Subcutaneous abdominal adipose tissue (tissue), 5 donors: ENCODE data around the gene PTPRM.
"Not testable (repeated sequence)": the region's sequence is repeated elsewhere in the genome, so short reads cannot be mapped to it uniquely, and the experiment has no call there.

Experiments
- H3K27ac ChIP-seq: one replicate; pipeline ENCODE4 v1.7.0; 2013; ENCODE audit warnings: low read depth, mild to moderate bottlenecking, inconsistent platforms, low read length, moderate library complexity
- H3K27me3 ChIP-seq, 5 donors: one replicate each; pipeline ENCODE4 v1.7.0; 2013; ENCODE audit warnings: low read length in 5 of 5, inconsistent platforms in 1 of 5; ENCODE audit not compliant: control insufficient read depth in 5 of 5, insufficient read depth in 4 of 5
- H3K36me3 ChIP-seq, 5 donors: one replicate each; pipeline ENCODE4 v1.7.0; 2013; ENCODE audit warnings: low read length in 5 of 5; ENCODE audit not compliant: control insufficient read depth in 5 of 5, insufficient read depth in 5 of 5
- H3K4me1 ChIP-seq, 5 donors: one replicate each; pipeline ENCODE4 v1.7.0; 2013; ENCODE audit warnings: low read length in 5 of 5, mild to moderate bottlenecking in 3 of 5, moderate library complexity in 1 of 5; ENCODE audit not compliant: control insufficient read depth in 5 of 5, insufficient read depth in 5 of 5
- H3K4me3 ChIP-seq, 5 donors: one replicate each; pipeline ENCODE4 v1.7.0; 2013; ENCODE audit warnings: low read length in 5 of 5, low read depth in 1 of 5
- H3K9ac ChIP-seq, 5 donors: one replicate each; pipeline ENCODE4 v1.7.0; 2013; ENCODE audit warnings: low read length in 5 of 5, mild to moderate bottlenecking in 4 of 5, moderate library complexity in 3 of 5
- H3K9me3 ChIP-seq, 5 donors: one replicate each; pipeline ENCODE4 v1.7.0; 2013; ENCODE audit warnings: low read length in 5 of 5; ENCODE audit not compliant: control insufficient read depth in 5 of 5
- donor health status: healthy.
- donor health status: healthy.
- donor health status: healthy.
- donor health status: healthy.
- donor health status: healthy.

PTPRM gene

GRCh38 chr18:7966682-7967081 is 399.6 kb downstream of the PTPRM start:
- H3K36me3 ChIP-seq, H3K27me3 ChIP-seq, H3K27ac ChIP-seq: not testable (repeated sequence)

DNA sequence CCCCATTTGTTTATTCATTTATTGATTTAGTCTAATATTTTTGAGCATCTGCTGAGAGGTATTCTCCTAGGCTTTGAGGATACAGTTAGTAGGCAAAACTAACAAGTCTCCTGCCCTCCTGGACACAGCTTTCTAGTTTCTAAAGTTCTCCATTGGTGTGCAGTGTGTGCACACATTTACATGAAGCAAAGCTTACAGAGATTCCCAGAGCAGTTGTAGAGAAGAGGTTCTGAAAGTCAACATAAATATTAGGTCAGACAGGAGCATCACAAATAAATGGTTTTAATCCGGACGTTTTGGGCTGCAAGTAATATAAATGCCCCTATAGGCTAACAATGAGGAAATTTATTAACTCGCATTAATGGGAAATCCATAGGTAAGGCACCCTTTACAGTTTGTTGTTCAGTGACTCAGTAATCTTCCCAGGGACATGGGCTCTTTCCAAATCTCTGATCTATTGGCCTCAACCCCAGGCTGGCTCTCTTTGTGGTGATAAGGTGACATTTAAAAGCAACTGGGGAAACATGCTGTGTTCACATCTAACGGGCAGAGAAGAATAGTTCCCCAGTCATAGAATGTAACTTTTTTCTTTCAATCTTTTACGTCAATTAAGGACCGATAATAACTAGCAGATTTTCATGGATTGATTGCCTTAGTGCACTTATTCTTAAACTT is 407.2 kb downstream of the PTPRM start:
- Histone ChIP-seq H3K4me3 (no peak overlapping the region), H3K27ac (no peak overlapping the region), H3K9ac (no peak overlapping the region), H3K9me3 (no peaks in the 10 kb centered on the region), H3K4me1 (no peaks in the 10 kb centered on the region), H3K27me3 (no peaks in the 10 kb centered on the region), H3K36me3 (peaks cover 0 to 3% (median 0%) of the 10 kb centered on the region in 5 donors)

More at GRCh38 chr18:7966682-7967081, 399.6 kb downstream of the PTPRM start:
- not testable (repeated sequence) for H3K9me3 ChIP-seq, H3K4me3 ChIP-seq, H3K9ac ChIP-seq
- H3K4me1 ChIP-seq, result peaks cover 2 to 16% (median 9%) of the 10 kb centered on the region in 5 donors

DNA sequence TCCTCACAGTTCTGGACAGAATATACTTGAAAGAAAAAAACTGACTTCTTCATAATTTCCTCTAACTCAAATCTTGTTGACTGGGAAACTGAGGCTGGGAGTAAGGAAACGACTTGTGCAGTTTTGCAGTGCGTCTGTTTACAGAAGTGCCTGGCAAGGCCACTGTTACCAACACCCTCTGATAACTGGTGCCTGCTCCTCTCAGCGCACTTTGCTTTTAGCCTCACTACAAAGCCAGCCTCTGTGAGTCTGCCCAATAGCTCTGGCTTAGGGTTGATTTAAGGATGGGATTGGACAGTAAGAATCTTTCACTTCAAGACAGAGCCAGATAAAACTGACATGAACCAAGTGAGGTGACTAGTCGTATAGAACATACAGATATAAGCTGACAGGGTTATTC is 410.8 kb downstream of the PTPRM start:
- Histone ChIP-seq H3K36me3 (peaks cover 0 to 3% (median 0%) of the 10 kb centered on the region in 5 donors), H3K4me1 (peaks cover 0 to 5% (median 0%) of the 10 kb centered on the region in 5 donors), H3K9ac (no peak overlapping the region), H3K27me3 (no peaks in the 10 kb centered on the region), H3K9me3 (no peaks in the 10 kb centered on the region), H3K4me3 (no peak overlapping the region), H3K27ac (no peak overlapping the region)

DNA sequence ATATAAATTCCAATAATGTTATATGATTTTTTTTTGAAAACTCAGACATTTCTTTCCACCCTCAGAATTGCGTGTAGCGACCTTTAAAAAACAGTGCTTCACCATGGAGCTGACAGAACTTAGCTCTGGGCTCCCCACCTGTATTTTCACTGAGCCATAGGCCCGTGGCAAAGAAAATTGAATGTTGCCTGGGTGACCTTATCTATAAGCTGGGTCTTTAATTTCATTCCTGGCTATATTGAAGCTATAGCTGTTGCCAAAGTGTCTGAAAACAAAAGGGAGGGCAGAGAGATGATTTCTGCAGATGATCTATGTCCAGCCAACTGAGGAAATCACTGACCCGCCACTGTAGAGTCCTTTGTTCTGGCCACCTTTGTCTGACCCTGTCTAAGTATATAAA is 411.7 kb downstream of the PTPRM start:
- Histone ChIP-seq H3K27ac (no peak overlapping the region), H3K36me3 (peaks cover 0 to 3% (median 0%) of the 10 kb centered on the region in 5 donors), H3K27me3 (no peaks in the 10 kb centered on the region), H3K9me3 (no peaks in the 10 kb centered on the region), H3K4me3 (no peak overlapping the region), H3K9ac (no peak overlapping the region), H3K4me1 (peaks cover 0 to 5% (median 0%) of the 10 kb centered on the region in 5 donors)

DNA sequence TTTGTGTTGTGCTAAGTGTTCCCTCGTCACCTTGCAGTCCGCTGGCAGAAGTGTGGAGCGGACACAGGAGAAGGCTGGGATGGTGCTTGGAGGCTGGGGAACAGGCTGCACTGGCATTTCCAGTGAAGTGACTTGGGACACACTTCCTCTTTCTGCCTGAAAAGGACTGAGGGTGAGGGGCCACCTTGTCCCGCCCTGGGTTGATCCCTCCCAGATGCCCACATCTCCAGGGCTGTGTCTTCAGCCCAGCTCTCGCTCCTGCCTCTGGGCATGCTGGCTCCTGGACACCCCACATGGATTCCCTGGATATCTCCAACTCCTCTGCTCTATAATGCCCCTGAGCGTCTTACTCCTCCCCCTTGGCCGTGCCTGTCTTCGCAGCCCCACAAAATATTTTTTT is 412.6 kb downstream of the PTPRM start:
- no peak overlapping the region for H3K9ac ChIP-seq
- H3K4me1 ChIP-seq, result peaks cover 0 to 5% (median 0%) of the 10 kb centered on the region in 5 donors
- H3K4me3 ChIP-seq, result no peak overlapping the region
- peaks cover 0 to 3% (median 0%) of the 10 kb centered on the region in 5 donors for H3K36me3 ChIP-seq
- no peaks in the 10 kb centered on the region for H3K27me3 ChIP-seq
- H3K9me3 ChIP-seq, result no peaks in the 10 kb centered on the region
- H3K27ac ChIP-seq, result no peak overlapping the region

DNA sequence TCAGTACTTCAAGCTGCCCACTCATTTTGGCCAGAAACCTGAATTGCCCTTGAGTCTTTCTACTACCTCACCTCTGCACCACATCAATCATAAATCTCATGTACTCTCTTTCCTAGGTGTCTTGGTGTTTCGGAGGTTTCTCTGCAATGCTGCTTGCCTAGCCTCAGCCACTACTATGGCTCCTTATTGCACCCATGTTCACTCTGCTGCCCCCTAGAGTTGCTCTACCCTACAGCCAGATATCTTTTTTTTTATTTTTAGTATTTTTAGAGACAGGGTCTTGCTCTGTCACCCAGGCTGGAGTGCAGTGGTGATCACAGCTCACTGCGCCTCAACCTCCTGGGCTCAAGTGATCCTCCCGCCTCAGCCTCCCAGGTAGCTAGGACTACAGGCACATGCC is 413.0 kb downstream of the PTPRM start:
- H3K9me3 ChIP-seq, result no peaks in the 10 kb centered on the region
- no peak overlapping the region for H3K4me3 ChIP-seq
- no peaks in the 10 kb centered on the region for H3K27me3 ChIP-seq
- no peak overlapping the region for H3K9ac ChIP-seq
- H3K27ac ChIP-seq, result no peak overlapping the region
- peaks cover 0 to 3% (median 0%) of the 10 kb centered on the region in 5 donors for H3K36me3 ChIP-seq
- peaks cover 0 to 5% (median 0%) of the 10 kb centered on the region in 5 donors for H3K4me1 ChIP-seq

DNA sequence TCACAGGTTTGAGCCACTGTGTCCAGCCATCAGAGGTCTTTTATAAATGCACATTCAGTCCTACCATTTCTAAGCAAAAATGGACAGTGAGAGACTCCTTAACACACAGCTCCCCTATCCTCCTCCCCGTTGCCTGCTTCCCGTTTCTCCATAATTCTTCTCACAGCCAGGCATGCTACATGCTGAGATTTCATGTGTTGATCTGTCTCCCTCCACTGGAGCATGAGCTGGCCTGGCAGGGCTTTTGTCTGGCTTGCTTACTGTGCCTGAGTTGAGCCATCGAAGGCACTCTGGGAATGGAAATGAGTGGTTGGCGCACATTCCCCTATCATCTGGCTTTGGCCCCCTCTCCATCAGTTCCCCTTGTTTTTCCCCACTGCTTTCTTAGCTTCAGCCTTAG is 413.5 kb downstream of the PTPRM start:
- H3K9ac ChIP-seq, result no peak overlapping the region
- H3K27ac ChIP-seq, result no peak overlapping the region
- H3K4me3 ChIP-seq, result no peak overlapping the region
- no peaks in the 10 kb centered on the region for H3K27me3 ChIP-seq
- H3K9me3 ChIP-seq, result no peaks in the 10 kb centered on the region
- peaks cover 0 to 3% (median 0%) of the 10 kb centered on the region in 5 donors for H3K36me3 ChIP-seq
- H3K4me1 ChIP-seq, result peaks cover 0 to 5% (median 0%) of the 10 kb centered on the region in 5 donors

DNA sequence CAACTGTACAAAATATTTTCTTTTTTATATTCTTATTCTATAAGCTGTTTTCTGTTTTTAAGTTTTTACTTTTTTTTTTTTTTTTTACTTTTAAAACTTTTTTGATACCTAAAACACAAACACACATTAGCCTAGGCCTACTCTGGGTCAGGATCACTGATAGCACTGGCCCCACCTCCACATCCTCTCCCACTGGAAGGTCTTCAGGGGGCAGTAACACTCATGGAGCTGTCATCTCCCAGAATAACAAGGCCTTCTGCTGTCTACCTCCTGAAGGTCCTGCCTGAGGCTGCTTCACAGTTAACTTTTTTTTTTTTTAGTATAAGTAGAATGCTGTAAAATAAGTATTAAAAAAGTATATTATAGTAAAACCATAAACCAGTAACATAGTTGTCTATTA is 415.1 kb downstream of the PTPRM start:
- no peak overlapping the region for H3K9ac ChIP-seq
- no peak overlapping the region for H3K27ac ChIP-seq
- H3K9me3 ChIP-seq, result no peaks in the 10 kb centered on the region
- no peak overlapping the region for H3K4me3 ChIP-seq
- peaks cover 0 to 3% (median 0%) of the 10 kb centered on the region in 5 donors for H3K36me3 ChIP-seq
- peaks cover 0 to 5% (median 0%) of the 10 kb centered on the region in 5 donors for H3K4me1 ChIP-seq
- no peaks in the 10 kb centered on the region for H3K27me3 ChIP-seq

- Histone ChIP-seq H3K9me3 (no peaks in the 10 kb centered on the region), H3K9ac (peak overlapping the region in 1 of 5 donors; percentile 13), H3K36me3 (peaks cover 0 to 4% (median 0%) of the 10 kb centered on the region in 5 donors), H3K27me3 (no peaks in the 10 kb centered on the region), H3K4me3 (no peak overlapping the region), H3K4me1 (peaks cover 0 to 3% (median 0%) of the 10 kb centered on the region in 5 donors), H3K27ac (no peak overlapping the region)
Measured at GRCh38 chr18:7987284-7987976, 420.3 kb downstream of the PTPRM start.

- no peaks in the 10 kb centered on the region for H3K4me1 ChIP-seq
- no peak overlapping the region for H3K9ac ChIP-seq
- H3K36me3 ChIP-seq, result peaks cover 0 to 4% (median 0%) of the 10 kb centered on the region in 5 donors
- no peaks in the 10 kb centered on the region for H3K27me3 ChIP-seq
- H3K4me3 ChIP-seq, result no peak overlapping the region
- H3K27ac ChIP-seq, result no peak overlapping the region
- H3K9me3 ChIP-seq, result peaks cover 0 to 8% (median 2%) of the 10 kb centered on the region in 5 donors
Measured at GRCh38 chr18:7990670-7991069, 423.6 kb downstream of the PTPRM start.
